Measurements from ENCODE around the gene ST6GAL1. TPM values are rescaled to one million over a fixed set of nuclear protein-coding genes. Genes with fewer than 3 reads are reported as not detected.
A peak's percentile ranks its signal among the peaks of the same experiment; 100 is the strongest.

Gene ST6GAL1
- total RNA-seq, 1 donor from 2014 or later = 410 TPM

DNA sequence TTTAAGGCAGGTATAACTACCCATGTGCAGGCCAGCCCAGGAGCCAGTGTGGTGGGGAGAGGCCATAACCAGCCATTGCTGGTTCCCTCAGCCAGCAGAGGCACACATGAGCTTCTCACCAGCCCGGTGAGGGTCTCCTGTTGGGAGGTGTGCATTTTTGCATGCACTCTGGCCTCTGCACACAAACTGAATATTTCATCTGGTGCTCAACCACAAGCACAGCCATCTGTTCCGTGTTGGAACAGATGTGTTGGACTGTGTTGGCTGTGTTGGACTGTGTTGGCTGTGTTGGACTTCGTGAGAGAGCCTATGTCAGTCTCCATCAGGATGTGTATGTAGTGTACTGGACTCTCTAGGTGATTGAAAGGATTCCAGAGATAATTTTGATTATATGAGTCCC lies 141.8 kb downstream of the ST6GAL1 start:
- ATAC-seq (no peak), DNase-seq (ENCODE audit: low spot score) (no peak)

DNA sequence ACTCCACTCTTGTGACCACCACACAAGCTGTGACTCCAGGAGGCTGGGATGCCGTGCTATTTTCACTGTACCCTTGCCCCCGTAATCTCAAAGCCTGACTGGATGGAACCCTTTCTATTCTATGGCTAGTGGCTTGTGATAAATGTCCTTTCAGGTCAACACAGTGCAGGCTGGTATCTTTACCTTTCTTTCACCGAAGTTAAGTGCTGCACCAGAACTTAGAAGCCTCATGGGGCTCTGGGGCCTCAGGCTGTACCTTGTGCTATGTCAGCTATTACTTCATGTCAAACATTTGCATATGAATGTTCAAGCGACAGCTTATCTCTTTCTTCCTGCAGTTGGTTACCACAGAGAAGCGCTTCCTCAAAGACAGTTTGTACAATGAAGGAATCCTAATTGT lies 142.2 kb downstream of the ST6GAL1 start:
- no peak for ATAC-seq

DNA sequence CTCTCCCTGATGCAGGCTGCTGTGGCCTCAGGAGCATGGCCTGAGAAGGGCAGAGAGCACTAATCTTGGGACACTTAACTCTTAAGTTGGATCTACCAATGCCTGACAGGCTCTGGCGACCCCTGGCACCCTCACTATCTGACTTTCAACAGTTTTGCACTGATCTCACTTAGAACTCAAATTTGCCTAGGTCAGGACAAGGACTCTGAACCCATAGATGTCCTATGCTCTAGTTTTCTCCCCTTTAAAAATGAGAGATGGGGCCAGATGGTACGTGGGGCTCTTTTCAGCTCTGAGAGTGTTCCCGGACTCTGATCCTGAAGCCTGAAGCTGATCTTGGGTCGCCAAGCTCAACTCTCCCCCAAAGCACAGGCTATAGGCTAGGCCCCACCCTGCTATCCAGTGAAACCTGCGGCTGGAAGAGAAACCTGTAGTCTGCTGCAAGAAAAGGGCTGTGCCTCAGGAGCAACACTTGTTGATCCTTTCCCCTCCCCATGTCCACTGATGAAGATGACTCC lies 143.3 kb downstream of the ST6GAL1 start:
- peak; percentile 9 for ATAC-seq
- DNase-seq (ENCODE audit: low spot score) = no peak

More for the DNA sequence above, 142.2 kb downstream of the ST6GAL1 start:
- no peak for DNase-seq (ENCODE audit: low spot score)

DNA sequence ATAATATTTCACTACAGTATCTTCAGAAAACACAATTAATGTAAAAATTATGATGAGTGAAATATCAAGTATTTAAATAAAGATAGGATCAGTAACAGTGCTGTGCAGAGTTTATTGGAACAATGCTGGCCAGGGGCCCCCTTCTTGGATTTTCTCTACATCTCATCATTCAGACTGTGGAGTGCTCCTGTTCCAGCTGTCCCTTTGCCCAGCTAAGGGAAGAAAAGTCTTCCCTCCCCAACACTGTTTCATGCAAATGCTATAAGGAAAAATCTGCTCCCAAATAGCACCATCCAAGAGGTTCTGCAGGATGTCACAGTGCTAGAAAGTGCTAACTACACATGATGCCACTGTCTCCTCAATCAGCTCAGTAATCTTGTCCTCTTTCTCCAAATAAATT lies 144.5 kb downstream of the ST6GAL1 start:
- DNase-seq (ENCODE audit: low spot score) (no peak), ATAC-seq (no peak)

DNA sequence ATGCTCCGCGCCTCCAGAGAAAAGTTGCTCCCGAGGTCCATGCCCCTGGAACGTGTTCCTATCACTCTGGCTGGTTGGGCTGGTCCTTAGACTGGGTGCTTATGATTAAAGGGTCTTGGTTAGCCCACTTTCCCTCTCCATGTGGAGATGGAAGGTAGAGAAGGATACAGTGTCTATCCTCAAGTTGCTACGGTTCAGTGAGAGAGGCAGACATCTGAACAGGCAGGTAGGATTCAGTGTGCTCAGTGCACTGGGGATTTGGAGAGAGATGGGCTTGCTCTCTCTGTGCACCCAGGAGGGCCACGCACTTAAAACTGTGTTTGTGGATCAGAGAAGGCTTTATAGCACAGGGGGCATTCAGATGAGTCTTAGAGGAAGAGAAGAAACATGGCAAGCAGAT lies 146.0 kb downstream of the ST6GAL1 start:
- DNase-seq (ENCODE audit: low spot score) (no peak), ATAC-seq (no peak)

DNA sequence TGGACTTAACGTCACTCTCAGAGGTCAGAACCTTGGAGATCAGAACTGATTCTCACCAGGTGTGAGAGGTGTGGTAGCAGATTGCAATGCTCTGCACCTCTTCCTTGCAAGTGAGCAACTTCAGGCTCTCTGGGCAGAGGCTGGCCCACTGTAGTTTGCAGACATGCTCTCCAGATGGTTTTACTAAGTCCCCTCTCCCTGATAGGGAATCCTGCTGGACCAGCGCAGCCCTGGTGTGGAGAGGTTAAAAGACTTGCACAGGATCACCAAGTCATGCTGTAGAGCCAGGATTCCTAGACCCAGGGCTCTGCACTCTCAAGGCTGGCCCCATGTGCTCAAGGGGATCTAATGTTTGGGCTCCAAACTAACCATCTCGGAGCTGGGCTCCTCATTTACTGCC lies 146.8 kb downstream of the ST6GAL1 start:
- DNase-seq (ENCODE audit: low spot score) (no peak), ATAC-seq (no peak)

DNA sequence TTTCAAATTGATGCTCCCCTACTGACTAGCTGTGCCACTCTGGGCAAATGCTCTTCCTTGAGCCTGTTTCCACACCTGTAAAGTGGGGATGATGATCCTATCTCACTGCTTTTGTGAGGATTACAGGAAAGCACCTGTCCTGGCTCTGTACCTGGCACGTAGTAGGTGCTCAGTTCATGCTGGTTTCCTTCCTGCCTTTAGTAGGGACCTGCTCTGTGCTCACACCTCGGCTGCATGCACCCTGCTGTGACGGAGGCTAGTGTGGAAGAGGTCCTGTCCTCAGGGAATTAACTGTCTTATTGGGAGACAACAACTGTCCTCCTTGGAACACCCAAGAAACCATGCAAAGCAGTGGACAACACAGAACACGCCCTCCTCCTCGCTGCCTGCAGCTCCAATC lies 147.2 kb downstream of the ST6GAL1 start:
- DNase-seq (ENCODE audit: low spot score) (no peak), ATAC-seq (peak; percentile 5)

DNA sequence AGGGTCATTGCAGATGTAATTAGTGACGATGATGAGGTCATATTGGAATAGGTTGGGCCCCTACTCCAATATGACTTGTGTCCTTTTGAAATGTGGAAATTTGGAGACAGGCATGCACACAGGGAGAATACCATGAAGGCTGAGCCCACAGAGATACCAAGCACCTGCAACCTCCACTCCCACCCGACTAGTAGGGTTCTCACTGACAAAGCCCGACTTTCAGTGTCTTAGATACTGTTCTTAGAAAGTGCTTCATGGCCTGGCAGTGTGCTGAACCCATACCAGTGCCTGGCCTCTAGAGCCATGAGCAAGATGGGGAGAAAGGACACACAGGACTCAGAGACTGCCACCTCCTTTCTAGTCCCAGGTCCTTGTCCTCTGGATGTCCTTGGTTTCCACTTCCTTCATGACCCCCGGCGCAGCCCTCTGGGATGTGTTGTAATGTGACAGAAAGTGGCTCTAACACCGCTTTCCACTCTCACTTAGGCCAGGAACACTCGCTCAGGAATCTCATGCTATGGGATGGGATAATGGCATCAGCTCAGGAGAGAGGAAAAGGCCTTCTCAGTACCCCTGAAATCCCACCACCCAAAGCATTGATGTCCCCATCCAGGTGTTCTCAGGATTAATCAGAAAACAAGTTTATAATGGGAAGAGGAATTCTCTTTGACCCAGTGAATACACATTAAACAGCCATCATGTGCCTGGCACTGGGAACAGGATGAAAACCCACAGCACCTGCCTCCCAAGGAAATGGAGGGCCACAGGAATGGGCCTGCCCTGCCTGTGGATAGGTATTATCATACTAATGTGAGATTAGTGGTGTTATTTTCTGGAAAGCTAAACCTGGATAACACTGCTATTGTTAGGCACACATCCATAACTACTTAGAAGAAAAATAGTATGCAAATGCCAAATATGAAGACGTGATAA lies 149.0 kb downstream of the ST6GAL1 start:
- ATAC-seq (peak; percentile 18), DNase-seq (ENCODE audit: low spot score) (no peak)

DNA sequence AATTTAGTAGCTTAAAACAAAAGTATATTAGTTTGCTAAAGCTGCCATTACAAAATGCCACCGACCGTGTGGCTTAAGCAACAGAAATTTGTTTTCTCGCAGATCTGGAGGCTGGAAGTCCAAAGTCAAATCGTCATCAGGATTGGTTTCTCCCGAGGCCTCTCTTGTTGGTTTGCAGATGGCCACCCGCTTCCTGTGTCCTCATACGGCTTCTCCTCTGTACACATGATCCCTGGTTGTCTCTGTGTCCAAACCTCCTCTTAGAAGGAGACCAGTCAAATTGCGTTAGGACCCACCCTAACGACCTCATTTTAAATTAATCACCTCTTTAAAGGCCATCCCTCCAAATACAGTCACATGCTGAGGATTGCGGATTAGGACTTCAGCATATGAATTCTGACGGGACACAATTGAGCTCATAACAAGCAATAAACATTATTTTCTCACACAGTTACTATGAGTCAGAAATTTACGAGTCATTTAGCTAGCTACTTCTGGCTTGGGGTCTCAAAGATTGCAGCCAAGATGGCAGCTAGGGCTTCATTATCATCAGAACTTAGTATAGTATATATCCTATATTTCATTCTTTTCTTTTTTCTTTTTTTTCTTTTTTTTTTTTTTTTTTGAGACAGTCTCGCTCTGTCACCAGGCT lies 150.6 kb downstream of the ST6GAL1 start:
- DNase-seq (ENCODE audit: low spot score) (no peak), ATAC-seq (peak; percentile 62)

DNA sequence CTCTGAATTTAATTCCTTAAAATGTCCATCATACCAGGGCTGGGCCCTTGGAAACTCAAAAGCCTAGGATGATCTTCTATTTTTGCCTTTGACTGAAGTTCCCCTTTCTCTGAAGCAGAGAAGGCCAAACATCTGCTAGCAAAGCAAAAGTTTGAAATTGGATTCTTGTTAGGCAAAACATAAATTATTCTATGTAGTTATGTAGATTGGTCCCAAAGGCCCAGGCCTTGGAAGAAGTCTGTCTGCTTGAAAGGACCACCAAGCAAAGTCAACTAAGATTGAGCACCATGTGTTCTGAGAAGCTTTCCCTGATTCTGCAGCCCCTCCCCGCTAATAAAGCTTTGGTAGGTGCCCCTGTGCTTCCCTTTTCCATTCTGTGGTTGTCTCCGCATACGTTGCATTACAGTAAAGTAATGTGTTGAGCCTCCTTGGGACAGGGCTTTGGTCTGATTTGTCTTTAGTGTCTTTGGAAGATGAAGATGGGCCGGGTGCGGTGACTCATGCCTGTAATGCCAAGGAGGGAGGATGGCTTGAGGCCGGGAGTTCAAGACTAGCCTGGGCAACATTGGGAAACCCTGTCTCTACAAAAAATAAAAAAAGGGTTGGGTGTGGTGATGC lies 152.5 kb downstream of the ST6GAL1 start:
- DNase-seq (ENCODE audit: low spot score) (no peak), ATAC-seq (no peak)

DNA sequence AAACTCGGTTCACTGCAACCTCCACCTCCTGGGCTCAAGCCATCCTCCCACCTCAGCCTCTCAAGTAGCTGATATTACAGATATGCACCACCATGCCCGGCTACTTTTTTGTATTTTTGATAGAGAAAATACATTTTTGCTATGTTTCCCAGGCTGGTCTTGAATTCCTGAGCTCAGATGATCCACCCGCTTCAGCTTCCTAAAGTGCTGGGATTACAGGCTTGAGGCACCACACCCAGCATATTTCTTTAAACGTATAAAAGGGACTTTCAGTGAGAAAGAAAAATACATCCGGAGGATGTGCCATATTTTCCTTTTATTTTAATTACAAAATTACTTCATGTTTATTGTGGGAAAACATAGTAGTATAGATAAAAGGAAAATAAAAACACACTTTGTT lies 153.8 kb downstream of the ST6GAL1 start:
- no peak for ATAC-seq

DNA sequence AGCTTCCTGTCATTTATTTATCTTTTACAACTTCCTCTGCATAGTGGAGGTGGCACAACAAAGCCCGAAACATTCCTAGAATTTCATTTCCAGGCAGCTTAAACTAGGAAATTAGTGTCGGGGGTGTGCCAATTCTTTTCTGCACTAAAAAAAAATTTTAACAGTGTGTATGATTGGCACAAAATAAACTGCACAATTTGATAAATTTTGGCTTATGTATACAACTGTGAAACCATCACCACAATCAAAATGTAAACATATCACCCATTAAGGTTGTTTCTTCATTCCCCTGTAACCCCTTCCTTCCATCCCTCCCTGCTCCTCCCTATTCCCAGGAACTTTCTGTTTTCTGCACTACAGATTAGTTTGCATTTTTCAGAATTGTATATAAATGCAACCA lies 154.3 kb downstream of the ST6GAL1 start:
- ATAC-seq (no peak), DNase-seq (ENCODE audit: low spot score) (no peak)

More for the DNA sequence above, 153.8 kb downstream of the ST6GAL1 start:
- no peak for DNase-seq (ENCODE audit: low spot score)

DNA sequence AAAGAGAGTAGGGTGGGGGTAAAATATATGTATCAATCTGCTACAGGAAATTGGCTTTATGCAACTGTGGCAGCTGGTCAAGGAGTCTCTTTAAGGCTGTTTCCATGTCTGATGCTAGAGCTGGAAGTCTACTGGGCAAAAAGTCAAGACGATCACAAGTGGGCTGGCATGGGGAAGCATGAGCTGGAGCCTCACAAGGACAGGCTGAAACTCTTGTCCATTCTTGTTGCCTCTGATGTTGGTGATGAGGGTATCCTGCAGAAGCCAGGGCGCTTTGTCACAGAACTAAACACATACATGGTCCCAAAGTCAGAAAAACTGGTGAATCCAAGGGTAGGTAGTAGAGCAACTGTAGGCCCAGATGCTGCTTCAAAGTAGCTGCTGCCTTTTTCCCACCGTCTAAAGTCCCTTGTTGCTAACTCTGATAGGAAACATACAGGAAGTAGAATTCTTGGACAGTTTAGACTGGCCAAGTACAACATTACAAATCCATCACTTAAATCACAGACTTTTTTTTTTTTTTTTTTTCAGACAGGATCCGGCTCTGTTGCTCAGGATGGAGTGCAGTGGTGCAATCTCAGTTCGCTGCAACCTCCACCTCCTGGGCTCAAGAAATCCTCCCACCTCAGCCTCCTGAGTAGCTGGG lies 154.8 kb downstream of the ST6GAL1 start:
- ATAC-seq (no peak), DNase-seq (ENCODE audit: low spot score) (no peak)

DNA sequence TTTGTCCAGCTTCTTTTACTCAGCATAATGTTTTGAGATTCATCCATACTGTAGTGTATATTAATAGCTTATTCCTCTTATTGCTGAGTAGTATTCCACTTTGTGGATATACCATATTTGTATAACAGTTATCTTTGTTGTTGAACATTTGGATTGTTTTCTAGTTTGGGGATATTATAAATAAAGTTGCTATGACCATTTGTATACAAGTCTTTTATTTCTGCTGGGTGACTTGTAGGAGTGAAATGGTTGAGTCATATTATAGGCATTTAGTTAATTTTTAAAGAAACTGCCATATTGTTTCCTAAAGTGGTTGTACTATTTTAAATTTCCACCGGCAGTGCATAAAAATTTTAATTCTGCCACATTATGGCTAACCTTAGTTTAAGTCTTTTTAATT lies 155.6 kb downstream of the ST6GAL1 start:
- ATAC-seq (no peak), DNase-seq (ENCODE audit: low spot score) (no peak)

DNA sequence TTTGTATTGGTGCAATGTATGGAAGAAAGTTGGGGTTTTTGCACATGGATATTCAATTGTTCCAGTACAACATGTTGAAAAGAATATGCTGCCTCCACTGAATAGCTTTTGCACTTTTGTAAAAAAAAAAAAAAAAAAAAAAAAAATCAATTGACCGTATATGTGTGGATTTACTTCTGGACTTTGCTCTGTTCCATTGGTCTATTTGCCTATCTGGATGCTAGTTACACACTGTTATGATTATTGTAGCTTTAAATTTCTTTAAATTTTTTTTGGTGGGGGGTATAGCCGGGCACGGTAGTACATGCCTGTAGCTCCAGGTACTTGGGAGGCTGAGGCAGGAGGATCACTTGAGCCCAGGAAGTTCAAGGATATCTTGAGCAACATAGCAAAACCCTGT lies 156.5 kb downstream of the ST6GAL1 start:
- no peak for DNase-seq (ENCODE audit: low spot score)
- no peak for ATAC-seq

DNA sequence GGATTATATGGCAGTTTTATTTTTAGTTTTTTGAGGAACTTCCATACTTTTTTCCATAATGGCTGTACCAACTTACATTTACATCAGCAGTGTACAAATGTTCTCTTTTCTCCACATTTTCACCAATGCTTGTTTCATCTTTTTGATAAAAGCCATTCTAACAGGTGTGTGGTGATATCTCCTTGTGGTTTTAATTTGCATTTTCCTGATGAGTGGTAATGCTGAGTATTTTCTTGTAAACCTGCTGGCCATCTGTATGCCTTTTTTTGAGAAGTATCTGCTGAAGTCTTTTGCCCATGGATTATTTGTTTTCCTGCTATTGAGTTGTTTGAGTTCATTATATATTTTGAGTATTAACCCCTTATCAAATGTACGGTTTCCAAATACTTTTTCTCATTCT lies 158.4 kb downstream of the ST6GAL1 start:
- DNase-seq (ENCODE audit: low spot score) = no peak
- no peak for ATAC-seq

DNA sequence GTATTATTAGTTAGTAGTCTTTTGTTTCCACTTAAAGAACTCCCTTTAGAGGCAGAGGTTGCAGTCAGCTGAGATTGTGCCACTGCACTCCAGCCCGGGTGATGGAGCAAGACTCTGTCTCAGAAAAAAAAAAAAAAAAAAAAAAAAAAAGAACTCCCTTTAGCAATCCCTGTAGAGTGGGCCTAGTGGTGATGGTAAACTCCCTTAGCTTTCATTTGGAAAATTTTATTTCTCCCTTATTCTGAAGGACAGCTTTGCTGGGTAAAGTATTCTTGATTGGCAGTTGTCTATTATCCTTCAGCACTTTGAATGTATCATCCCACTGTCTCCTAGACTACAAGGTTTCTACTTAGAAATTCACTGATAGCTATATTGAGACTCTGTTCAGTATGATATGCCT lies 163.0 kb downstream of the ST6GAL1 start:
- DNase-seq (ENCODE audit: low spot score) = no peak
- no peak for ATAC-seq

DNA sequence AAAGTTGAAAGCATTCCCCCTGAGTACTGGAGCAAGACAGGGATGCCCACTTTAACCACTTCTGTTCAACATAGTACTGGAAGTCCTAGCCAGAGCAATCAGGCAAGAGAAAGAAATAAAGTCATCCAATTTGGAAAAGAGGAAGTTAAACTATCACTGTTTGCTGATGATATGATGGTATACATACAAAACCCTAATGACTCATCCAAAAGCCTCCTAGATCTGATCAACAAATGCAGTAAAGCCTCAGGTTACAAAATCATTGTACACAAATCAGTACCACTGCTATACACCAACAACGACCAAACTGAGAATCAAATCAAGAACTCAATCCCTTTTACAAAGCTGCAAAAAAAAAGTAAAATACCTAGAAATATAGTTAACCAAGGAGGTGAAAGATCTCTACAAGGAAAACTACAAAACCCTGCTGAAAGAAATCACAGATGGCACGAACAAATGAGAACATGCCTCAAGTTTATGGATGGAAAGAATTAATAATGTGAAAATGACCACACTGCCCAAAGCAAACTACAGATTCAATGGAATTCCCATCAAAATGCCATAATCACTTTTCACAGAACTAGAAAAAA lies 168.7 kb downstream of the ST6GAL1 start:
- DNase-seq (ENCODE audit: low spot score) (no peak), ATAC-seq (no peak)

DNA sequence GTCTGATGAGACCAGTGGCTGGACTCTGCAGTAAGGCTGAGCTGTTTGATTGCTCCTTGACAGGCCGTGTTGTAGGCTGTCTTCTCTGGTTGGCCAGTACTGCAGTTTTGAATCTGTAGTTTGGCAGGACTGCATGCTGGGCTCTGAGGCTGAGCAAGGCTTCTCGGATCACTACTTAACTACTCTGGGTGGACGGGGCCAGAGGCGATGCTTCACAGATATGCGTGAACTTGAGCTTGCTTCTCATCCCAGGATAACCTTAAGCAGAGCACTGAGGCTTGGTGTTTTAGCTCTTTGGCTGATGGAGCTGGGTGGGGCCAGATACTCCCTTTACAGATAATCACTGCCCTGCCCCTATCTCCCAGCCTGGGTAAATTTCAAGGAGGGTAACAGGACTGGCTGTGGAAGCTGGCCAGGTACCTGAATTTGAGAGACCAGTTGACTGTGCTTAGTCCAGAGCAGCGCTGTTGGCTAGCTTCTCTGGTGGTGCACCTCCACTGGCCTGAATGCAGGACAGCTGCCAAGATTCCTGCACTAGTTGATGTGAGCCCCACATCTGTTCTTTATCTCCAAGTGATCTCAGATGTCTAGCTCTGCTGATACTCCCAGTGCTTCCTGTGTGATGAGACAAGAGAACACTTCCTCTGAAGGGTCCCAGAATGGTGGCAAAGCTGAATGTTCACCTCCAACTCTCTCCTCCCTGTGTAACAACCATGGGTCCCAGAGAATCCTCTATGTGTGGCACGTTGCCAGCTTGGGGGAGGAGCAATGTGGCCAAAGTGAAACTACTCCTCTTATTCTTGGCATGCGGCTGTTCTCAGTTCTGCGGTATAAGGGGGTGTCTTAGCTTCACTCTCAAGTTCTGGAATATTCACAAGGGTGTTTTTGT lies 171.1 kb downstream of the ST6GAL1 start:
- DNase-seq (ENCODE audit: low spot score) (peak; percentile 84), ATAC-seq (peak; percentile 90)

All from left lobe of liver (tissue), 2 donors.